Activated CD4-positive, alpha-beta T cell treated with anti-CD3 and anti-CD28 coated beads, Interleukin-10, Interleukin-2, amounts not matched to agents 100 ng/mL and 50 ng/mL, durations not matched to agents 16 hours and 8 hours (primary cell): Measurements from ENCODE around the gene NR2C1.
A peak's percentile ranks its signal among the peaks of the same experiment; 100 is the strongest.
"Not testable (repeated sequence)": the region's sequence is repeated elsewhere in the genome, so short reads cannot be mapped to it uniquely, and the experiment has no call there.

Experiments
- DNase-seq: peaks from one replicate; pipeline ENCODE4 v3.0.0-alpha.2; 2020

The NR2C1 gene

DNA sequence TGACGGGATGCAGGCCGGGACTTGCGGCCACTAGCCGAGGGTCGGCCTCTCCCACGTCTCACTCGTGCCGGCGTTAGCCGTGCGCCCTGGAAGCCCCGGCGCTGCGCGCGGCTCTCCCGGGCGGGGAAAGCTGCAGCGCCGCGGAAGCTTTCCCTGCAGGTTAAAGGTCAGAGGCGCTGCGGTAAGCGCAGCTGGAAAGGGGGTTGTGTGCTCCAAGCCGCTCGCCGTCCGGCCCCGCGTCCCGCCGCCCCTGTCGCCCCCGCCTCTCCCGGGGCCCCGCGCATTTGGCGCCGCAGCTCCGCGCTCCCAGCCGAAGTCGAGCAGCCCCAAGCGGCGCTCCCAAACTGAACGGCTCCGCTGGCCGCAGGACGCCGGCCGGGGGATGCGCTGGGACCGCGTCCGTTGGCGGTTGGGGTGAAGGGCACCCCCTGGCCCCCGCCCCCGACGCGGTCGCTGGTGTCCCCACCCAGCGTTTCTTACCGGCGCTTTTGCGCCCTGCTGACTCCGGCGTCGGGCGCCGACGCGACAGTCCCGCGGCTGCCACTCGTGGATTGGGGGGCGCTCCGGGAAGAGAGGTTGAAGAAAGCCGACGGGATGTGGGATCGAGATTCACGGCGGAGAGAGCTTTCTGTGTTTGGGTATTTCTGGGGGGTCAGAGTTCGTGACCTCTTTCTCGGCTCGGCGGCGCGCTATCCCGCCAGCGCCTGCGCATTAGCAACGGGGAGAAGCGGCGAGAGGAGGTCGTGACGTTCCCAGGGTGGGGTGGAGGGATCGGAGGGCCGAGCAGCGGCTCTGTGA, at the start of gene NR2C1:
TSS of gene NR2C1 (minus strand) at position 719 of the 798 bp plus-strand sequence. CDS start 6,234 bp downstream, outside the sequence.
- peak; percentile 97 for DNase-seq

DNA sequence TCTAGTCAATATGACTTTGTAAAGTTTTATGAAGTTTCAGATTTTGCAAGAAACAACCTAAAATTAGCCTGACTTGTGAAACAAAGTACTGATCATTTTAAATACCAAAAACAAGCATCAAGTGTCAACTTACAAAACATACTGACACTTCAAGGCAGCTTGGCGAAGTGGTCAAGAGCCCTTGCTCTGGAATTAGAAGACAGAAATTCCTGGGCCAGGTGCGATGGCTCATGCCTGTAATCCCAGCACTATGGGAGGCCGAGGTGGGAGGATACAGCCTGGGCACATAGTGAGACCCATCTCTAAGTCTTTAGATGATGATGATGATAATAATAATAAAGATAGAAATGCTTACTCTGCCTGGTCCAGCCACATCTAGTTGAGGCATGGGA, 45.4 kb upstream of the NR2C1 start:
- DNase-seq = no peak

DNA sequence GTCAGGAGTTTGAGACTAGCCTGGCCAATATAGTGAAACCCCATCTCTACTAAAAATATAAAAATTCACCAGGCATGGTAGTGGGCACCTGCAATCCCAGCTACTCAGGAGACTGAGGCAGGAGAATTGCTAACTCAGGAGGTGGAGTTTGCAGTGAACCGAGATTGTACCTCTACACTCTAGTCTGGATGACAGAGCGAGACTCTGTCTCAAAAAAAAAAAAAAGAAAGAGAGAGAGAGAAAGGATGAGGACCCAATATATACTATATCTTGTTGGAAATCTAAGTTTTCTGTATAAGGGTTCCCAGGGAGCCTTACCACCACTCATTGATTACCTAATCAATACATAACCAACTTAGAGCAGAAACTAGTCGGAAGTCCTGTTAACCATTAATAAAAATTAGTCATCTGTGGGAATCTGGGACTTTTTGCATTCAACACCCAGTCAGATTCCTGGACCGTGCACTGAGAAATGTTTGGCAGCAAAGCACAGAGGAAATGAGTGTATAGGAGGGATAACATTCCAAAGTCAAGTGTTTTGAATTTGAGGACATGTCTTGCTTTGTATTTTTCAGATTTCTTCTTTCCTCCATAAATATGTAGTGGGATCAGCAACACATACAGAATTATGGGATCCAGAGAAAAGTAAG, 44.8 kb upstream of the NR2C1 start:
- no peak for DNase-seq

DNA sequence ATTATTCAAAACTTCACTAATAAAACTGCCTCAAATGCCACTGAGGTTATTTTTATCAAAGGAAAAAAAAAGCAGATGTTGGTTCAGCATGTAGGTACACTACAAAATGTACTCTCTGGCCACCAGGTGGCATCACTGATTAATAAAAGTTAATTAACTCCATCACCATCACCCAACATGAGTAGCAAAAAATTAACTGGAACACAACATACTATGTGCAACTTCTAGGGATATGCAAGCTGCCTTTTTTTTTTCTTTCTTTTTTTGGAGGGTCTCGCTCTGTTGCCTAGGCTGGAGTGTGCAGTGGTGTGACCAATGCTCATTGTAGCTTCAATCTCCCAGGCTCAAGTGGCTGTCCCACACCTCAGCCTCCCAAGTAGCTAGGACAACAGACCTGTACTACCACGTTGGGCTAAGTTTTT, 43.8 kb upstream of the NR2C1 start:
- peak; percentile 70 for DNase-seq

DNA sequence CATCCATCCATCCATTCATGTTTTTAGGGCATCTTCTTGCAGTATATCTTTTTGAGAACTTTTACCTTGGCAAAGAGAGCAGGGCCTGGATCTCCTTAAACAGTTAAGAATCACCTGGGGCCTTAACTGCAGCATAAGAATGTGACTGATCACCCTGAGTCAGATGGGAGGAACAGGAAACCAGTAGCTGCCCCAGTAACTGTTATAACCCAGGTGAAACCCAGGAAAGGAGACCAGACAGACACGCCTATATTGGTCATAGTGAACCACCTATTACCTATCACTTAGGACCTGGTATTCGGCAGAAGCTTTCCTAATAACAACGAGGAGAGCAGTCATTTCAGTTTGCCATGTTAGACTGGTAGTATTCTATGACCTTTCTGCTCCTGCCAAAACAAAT, 43.4 kb upstream of the NR2C1 start:
- peak; percentile 16 for DNase-seq

DNA sequence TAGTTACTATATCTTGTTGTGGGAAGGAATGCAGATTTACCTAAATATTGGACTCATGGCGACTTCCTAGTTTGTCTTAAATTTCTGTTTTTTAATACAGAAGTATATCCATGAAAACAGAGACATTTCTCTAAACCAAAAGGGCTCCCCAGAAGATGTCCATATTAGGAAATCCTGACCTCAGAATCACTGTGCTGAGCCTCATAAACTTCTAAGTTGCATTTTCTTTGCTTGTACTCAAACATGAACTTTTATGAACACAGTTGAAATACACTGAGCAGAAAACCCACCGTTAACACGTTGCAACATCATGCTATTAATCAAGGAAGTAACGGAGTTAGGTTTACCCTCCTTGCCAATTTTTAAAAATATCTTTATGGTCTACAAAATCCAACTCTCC, 42.9 kb upstream of the NR2C1 start:
- DNase-seq = no peak

DNA sequence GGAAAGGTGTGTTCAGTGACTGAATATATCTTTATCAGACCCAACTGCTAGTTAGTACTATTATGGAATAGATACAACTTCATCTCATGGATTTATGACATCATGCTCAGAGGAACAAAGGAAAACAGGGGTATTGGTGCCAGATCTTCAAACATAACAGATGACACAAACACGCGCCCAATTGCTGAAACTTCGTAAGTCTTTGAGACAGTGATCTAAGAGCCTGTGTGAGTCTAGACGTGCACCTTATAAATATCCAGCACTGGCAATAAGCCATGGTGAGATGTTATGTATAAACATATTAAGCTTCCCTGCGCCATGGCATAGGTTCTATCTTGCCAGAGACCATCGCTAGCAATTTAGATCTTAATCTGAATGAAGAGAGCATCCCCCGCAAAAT, 42.2 kb upstream of the NR2C1 start:
- DNase-seq = no peak

DNA sequence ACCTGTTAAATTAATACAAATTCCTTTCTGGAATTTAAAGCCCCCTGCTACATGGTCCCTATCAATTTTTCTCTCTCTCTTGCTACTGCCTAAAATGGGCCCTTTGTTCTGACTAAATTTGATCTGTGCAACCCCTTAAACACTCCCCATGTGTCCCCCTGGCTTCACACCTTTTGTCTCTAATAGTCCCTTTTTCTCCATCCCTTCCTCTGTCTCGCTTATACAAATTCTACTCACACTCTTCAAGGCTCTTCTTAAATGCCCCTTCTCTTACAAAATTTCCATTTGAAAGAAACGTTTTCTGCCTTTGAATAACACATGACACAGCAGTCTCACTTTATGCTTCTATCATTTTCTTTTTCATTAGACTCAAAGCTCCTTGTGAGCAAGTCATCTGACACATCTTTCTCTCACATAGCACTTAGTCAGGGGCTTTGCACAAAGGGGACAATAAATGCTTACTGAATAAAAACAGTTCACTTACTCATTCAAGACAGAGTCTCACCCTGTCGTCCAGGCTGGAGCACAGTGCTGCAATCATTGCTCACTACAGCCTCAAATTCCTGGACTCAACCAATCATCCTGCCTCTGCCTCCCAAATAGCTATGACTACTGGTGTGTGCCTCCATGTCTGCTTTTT, 41.5 kb upstream of the NR2C1 start:
- DNase-seq = peak; percentile 6

DNA sequence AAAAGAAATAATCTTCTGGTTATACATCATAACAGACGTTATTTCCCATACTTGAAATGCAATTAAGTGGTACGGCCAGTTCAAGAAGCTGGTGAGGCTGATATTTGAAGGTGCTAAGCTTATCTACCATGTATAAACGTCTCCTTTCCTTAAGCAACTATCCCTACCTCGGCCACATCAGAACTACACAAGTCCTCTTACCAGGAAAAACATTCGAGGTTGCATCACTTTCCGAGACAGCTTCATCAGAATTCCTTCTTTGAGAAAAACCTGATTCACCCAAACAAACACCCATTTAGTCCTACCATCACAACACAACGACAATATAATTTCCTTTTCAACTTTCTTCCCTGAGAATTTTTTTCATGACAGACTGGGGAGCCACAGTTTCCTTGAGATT, 33.9 kb upstream of the NR2C1 start:
- no peak for DNase-seq

DNA sequence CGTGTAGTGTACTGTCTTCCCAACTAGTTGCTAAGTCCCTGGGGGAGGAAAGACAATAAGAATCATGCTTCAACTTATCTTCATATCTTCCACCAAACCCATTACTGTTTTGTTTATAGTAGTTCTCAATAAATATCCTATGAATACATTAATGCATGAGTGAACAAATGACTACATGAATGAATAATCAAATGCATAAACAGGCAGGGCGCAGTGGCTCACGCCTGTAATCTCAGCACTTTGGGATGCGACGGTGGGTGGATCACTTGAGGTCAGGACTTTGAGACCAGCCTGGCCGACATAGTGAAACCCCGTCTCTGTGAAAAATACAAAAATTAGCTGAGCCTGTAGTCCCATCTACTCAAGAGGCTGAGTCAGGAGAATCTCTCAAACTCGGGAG, 32.1 kb upstream of the NR2C1 start:
- peak; percentile 10 for DNase-seq

DNA sequence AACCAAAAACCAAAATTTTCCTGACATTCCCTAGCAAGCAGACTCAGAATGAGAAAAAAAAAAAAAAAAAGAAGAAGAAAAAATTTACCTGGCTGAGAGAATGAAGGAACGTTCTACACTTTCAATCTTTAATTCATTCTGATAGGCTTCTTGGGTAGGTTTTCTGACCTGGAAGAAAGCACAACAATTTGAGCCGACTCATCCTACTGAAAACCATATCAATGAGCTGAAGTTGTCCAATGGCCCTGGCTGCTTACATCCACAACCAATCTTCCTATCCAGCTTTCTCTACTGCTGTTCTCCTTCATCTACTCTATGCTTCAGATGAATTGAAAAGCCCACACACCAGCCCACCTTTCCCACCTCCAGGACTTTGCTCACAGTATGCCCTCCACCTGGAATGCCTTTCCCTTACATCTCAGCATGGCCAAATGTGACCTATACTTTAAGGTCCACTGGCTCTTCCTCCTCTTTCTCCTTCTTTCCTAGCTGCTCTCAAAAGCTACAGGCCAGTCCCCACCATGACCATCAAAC, 31.6 kb upstream of the NR2C1 start:
- DNase-seq = no peak

DNA sequence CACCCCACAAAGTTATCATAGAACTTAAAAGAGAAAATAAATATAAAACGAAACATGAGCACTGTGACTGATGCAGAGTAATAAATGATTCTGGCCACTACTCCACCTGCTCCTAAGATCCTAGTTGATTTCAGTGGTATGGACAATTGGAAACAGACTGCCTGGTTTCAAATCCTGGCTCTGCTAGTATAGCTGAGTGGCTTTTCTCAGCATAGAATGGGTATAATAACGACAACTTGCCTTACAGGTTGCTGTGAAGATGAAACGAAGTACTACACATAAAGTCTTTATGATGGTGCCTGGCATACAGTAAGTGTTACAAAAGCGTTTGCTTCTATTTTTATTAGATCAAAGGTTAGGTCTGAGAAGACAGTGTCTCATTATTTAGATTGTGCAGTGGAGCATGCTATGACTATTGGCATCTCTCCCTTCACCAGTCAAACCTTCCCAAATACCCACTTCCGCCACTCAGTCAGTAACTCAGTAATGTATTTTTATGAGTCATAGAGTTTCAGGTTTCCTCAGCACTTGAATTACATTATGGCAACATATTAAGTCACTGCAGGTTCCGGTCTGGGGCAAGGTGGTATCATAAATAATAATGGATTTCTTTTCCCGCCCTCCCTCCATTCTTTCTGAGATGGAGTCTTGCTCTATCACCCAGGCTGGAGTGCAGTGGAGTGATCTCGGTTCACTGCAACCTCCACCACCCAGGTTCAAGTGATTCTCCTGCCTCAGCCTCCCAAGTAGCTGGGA, 29.7 kb upstream of the NR2C1 start:
- DNase-seq = peak; percentile 94

DNA sequence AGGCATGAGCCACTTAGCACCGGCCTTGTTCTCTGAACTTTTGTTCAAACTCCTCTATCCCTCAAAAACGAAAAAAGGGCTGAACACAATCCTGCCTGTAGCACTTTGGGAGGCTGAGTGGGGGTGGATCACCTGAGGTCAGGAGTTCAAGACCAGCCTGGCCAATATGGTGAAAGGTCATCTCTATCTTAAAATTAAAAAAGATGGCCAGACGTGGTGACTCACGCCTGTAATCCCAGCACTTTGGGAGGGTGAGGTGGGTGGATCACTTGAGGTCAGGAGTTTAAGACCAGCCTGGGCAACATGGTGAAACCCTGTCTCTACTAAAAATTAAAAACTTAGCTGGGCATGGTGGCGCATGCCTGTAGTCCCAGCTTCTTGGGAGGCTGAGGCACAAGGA, 28.5 kb upstream of the NR2C1 start:
- DNase-seq = not testable (repeated sequence)

DNA sequence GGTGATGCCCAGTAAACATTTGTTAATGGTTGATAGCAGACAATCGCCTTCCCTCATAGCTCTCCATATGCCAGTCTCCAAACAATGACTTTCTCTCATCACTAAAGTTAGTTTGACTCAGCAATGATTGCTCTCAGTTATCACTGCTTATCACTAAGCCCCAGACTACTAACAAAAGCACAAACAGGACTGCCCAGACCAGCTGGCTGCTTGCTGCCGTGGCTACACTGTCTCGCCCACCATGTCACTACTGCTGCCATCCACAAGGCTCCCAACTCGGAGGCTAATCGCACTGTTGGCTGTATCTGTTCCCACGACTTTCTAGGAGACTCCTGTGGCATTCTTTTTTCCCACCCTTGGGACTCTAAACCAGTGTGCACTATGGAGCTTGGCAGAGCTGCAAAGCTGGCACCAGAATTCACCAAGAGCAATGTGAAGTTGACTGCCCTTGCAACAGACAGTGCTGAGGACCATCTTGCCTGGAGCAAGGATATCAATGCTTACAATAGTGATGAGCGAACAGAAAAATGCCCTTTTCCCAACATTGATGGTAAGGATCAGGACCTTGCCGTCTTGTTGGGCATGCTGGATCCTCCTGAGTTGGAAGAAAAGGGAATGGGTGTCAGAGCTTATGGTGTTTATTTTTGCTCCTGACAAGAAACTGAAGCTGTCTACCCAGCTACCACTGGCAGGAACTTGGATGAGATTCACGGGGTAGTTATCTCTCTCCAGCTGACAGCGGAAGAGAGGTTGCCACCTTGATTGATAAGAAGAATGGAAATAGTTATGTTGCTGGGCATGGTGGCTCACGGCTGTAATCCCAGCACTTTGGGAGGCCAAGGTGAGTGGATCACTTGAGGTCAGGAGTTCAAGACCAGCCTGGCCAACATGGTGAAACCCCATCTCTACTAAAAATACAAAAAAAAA, 27.1 kb upstream of the NR2C1 start:
- DNase-seq = no peak

DNA sequence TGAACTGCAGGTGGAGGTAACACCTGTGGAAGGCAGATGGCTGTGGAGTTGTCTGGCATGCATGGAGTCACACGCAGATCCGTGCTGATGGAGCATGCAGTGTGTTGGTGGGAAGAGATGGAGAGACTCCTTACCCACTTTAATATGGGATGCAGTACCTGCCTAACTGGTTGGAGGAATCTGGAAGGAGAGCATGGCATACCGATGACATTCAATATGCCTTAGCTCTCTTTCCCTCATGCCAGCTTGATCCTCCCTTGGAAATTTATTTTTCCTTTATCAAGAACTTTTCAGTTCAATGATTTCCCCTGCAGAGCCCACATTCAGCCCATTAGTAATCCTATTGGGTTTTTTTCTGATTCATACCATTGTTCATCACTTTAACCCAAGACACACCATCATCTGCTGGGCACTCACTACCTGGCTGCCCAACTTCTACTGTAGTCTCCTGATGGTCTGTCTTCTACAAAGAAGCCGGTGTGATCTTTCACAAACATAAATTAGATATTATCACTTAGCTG, 25.9 kb upstream of the NR2C1 start:
- DNase-seq = no peak

DNA sequence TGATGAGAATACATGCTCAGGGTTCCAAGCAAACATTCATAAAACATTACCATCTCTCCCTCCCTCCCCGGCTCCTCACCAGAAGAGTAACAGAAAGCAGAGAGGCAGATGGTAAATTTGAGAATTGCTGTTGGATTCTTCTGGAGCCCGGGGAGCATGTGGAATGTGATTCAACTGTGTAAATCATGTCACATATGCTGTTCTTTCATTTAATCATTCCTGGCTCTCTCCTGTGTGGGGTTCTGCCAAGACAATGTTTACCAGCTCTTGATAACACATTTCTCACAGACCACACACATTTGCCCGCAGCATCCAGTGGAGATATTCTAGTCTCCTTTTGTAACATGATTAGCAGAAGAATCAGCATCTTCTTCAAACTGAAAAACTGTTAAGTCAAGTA, 23.4 kb upstream of the NR2C1 start:
- no peak for DNase-seq

DNA sequence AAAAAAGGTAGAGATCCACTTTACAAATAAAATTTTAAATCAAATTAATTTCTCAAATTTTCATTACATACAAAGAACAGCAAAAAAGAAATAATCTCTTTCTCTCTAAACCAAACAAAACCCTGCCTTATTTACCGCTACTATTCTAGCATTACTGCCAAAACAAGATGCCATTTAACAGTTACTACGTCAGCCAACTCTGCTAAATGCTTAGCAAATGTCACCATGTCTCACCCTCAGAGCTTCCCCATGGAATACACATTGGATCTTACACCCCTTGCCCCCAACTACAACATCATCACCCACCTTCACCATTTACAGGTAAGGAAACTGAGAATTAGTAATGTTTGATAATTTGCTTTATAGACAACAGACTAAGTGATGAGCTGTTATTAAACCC, 23.0 kb upstream of the NR2C1 start:
- no peak for DNase-seq

DNA sequence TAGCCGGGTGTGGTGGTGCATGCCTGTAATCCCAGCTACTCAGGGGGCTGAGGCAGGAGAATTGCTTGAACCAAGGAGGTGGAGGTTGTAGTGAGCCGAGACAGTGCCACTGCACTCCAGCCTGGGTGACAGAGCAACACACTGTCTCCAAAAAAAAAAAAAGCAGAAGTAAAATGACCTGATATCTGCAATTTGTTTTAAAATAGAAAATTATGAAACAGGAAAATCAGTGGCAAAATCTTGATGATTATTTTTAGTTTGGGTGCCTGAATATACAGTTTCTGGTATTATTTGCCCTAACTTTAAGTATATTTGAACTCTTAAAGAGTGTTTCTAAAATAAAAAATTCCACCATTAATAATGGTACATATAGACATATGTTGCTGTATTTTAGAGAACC, 22.4 kb upstream of the NR2C1 start:
- DNase-seq = not testable (repeated sequence)

DNA sequence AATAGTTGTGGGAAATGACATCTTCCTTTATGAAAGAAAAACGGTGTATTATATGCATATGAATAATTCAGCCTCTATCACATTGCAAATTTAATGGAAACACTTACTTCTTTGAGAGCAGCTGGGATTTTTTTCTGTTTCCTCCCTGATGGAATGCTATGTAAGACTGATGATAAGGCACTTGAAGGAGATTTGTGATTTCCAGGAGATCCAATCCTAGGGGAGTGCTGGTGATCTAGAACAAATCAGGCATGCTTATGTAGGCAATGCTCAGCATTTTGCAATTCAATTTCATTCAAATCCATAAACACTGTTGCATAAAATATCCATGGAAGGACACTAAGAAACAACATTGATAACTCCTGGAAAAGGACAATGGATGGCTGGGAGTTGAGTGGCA, 16.0 kb upstream of the NR2C1 start:
- no peak for DNase-seq

DNA sequence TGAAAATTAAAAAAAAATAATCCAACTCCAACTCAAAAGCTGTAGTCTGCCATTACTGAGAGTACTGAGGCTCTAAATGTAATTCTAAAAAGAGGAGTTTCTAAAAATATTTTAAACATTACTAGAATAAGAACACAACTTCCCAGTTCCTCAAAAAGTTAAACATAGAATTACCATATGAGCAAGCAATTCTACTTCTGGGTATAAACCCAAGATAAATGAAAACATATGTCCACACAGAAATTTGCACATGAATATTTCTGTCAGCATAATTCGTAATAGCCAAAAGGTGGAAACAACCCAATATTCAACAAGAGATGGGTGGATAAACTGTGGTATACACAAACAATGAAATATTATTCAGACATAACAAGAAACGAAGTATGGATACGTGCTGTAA, 15.0 kb upstream of the NR2C1 start:
- DNase-seq = no peak

DNA sequence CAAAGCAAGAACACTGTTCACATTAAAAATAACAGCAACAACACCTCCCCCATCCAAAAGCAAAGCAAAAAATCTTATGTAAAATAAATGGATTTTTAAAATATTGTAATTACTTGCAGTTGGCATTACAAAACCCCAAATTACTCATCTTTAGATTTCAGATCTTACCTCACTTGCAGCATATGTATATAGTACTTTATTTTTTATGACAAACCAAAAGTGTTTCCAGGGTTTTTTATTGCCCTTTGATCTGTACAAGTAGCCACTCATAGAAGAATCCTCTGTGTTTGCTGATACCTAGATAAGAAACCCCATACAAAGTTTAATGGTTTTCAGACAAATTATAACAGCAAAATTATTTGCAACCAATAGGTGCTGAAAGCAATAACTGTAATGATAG, 12.2 kb upstream of the NR2C1 start:
- peak; percentile 38 for DNase-seq

DNA sequence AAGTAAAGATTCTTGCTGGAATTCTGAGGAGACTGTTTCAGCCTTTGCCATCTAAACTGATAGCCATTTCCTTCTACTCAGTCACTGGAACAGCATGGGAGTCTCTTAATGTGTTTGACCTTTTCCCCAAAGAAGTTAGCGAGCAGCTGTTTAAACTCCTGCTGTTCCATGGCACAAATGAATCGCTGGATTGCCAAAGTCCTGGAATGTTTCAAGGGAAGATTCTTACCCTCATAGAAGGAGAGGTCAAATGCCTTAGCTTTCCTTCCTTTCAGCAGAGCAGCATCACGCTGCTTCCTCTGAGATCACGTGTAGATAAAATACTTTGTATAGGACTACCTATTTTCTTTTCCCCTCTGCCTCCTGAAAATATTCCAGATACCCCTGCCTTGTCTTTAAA, 10.5 kb upstream of the NR2C1 start:
- DNase-seq = no peak
